SIG-M5 treated with dmso at 0.1 percent for 504 hours (cell line): ENCODE data around the gene SLC26A11.
"Not testable (repeated sequence)": the region's sequence is repeated elsewhere in the genome, so short reads cannot be mapped to it uniquely, and the experiment has no call there.

Experiments
- DNase-seq: peaks from one replicate; lab custom pipeline; 2025; ENCODE audit not compliant: unreplicated experiment; lab: John Stamatoyannopoulos, UW

SLC26A11 gene

DNA sequence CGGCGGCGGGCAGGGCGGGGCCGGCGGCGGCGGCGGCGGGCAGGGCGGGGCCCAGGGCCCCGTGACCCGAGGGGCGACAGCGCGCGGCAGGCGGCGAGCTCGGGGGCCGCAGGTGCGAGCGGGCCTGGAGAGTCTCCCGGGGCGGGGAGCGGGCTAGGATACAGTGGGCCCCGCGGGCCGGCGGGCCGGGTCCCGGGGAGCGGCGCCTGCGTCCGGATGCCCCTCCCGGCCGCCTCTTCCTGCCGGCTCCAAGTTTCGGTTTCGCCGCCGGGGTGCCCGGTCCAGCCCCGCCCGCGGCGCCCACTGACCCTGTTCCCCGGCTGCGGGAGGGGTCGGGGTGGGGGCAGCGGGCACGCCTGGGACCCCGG lies 40.5 kb downstream of the SLC26A11 start, which contains the start of gene RNF213:
Gene RNF213 (plus strand): TSS at position 62 of the 368 bp plus-strand sequence. CDS start 2,830 bp downstream, outside the sequence.
- DNase-seq: peak; percentile 23

DNA sequence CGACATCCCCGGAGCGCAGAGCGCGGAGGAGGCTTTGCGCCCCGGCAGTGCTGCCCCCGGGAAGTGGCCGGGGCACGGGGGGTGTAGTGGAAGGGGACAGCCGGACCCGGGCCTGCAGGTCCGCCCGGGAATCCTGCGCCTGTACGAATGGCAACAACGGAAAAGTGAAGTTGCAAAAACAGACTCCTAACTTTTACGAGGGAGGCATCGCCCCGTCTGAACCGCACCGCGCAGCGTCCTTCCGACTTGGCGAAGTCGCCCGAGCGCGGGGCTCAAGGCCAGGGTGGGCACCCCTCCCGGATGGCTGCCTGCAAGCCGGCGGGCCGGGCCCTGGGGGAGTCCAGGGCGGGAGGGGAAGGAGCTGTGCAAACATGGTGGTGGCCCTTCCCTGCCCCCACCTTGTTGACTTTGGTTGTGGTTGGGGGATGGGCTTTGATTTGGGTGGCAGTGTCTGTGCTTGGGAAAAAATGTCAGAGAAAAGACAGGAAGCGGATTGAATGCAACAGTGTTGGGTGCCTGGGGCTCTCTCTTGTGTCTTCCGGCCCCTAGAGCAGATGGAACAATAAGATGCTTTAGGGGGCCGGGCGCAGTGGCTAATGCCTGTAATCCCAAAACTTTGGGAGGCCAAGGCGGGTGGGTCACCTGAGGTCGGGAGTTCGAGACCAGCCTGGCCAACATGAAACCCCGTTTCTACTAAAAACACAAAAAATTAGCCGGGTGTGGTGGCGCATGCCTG lies 41.1 kb downstream of the SLC26A11 start:
- DNase-seq: peak; percentile 57

DNA sequence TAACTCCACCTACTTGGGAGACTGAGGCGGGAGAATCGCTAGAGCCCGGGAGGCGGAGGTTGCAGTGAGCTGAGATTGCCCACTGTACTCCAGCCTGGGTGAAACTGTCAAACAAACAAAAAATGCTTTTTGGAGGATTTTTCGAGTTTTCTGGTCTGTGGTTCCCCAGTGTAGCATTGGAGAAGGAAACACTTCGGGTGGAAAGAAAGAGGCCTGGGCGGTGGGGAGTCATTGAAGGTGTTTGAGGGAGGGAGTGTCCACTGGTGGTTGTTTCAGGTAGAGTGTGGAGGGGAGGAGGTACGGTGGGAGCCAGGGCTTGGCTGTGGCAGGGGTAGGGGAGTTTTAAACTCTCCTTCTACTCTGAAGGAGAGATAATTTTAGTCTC lies 41.7 kb downstream of the SLC26A11 start:
- no peak for DNase-seq

DNA sequence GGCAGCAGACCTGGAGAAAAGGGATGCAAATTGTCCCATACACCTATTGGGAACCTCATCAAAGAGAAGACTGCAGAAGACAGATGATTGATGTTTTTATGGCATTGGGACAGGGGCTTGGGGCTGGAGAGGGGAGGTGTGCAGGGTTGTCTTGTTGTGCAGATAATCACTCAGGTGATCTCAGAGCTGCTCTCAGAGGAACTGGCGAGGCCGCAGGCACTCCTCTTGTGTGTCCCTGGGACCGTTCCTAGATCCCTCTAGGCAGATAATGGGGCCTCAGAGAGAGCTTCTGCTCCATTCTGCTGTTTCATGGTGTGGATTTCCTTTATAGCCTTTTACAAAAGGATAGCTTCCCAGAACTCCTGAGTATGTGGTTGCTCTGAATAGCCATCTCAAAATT lies 42.1 kb downstream of the SLC26A11 start:
- DNase-seq: no peak

DNA sequence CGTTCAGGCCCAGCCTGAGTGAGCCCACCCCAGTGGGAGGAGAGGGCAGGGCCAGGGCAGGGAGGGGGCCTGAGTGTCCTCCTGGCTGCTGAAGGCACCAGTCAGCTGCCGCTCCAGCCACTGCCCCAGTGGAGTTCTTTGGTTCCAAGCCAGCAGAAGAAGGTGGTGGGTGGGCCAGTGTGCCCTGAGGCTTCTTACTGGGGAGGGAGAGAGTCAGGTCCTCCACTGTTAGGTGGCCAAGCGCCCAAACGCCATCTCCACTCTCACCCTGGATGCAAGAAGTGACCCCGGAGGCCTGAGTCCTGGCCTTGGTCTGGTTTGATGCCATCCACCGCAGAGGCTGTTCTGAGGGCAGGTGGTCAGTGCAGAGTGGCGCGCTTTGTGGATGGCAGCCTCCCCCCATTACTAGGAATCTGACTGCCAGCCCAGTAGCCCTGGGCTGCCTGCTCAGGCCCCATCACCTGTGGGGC lies 42.6 kb downstream of the SLC26A11 start:
- DNase-seq: no peak

- DNase-seq: peak; percentile 65
These were observed 43.3 kb downstream of the SLC26A11 start for GRCh38 chr17:80263253-80264204.

GRCh38 chr17:80264205-80265075 lies 44.2 kb downstream of the SLC26A11 start:
- DNase-seq: no peak

GRCh38 chr17:80265205-80266068 lies 45.2 kb downstream of the SLC26A11 start:
- no peak for DNase-seq

DNA sequence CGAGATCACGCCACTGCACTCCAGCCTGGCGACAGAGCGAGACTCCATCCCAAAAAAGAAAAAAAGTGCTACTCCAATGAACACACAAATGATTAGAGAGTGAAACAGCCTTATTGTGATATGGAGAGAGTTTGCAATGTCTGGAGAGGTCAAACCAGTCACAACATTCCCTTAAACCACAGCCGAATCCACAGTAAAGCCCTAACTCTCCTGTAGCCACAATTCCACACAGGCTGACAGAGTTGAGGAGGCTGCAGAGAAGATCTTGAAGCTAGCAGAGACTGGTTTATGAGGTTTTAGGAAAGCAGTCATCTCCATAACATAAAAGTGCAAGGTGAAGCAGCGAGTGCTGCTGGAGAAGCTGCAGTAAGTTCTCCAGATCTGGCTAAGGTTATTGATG lies 47.2 kb downstream of the SLC26A11 start:
- no peak for DNase-seq

GRCh38 chr17:80268427-80268826 lies 48.2 kb downstream of the SLC26A11 start:
- DNase-seq: no peak

GRCh38 chr17:80269405-80269807 lies 49.2 kb downstream of the SLC26A11 start:
- no peak for DNase-seq

GRCh38 chr17:80270104-80270503 lies 49.9 kb downstream of the SLC26A11 start:
- DNase-seq: no peak

DNA sequence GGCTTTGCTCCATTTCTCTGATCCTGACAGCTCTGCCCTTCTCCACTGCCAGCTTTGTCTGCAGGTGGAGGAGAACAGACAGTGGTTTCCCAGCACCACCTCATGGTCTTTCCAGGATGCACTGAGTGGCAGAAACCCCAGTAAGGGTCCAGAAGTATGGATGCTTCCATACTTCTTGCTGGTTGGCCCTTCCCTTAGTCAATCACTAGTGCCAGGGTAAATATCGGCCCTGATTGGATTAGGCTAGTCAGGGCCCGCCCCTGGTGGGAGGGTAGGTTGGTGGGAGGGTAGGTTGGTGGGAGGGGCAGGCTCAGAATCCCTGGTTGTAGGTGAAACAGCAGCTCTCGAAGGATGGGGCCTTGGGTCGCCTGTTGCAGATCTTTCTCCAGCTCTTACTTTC lies 50.6 kb downstream of the SLC26A11 start:
- no peak for DNase-seq

DNA sequence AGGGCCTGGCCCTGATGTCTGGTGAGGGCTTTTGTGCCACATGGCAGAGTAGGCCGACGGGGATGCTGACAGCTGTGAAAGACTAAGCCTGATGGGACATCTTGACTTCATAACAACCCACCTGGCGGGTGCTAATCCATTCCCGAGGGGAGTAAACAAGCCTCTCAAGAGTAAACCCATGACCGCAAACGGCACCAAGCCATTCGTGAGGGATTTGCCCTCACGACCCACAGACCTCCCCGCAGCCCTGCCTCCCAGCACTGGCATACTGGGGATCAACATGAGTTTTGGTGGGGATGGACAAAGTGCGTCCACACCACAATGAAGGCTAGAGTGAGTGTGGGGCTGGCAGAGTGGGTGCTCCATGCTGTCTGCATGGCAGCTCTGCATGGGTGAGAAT lies 52.1 kb downstream of the SLC26A11 start:
- no peak for DNase-seq

GRCh38 chr17:80274331-80274730 lies 54.1 kb downstream of the SLC26A11 start:
- DNase-seq: no peak

DNA sequence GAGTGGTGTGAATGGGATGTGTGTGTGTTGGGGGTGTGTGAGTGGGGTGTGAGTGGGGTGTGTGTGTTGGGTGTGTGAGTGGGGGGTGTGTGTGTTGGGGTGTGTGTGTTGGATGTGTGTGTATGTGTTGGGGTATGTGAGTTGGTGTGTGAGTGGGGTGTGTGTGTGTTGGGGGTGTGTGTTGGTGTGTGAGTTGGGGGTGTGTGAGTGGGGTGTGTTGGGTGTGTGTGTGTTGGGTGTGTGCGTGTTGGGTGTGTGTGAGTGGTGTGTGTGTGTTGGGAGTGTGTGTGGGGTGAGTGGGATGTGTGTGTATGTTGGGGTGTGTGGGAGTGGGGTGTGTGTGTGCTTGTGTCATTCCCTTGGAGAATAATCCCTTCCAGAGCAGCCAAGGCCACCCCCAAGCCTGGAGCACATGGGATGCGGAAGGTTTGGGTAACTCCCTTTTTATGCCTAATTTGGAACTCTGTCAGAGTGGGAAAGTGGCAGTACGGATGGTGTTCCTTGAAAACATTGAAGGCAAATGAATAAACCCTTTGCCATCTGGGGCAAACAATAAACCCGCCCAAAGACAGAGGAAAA lies 54.7 kb downstream of the SLC26A11 start:
- DNase-seq: no peak

- not testable (repeated sequence) for DNase-seq
These were observed 55.6 kb downstream of the SLC26A11 start for GRCh38 chr17:80275857-80276256.

DNA sequence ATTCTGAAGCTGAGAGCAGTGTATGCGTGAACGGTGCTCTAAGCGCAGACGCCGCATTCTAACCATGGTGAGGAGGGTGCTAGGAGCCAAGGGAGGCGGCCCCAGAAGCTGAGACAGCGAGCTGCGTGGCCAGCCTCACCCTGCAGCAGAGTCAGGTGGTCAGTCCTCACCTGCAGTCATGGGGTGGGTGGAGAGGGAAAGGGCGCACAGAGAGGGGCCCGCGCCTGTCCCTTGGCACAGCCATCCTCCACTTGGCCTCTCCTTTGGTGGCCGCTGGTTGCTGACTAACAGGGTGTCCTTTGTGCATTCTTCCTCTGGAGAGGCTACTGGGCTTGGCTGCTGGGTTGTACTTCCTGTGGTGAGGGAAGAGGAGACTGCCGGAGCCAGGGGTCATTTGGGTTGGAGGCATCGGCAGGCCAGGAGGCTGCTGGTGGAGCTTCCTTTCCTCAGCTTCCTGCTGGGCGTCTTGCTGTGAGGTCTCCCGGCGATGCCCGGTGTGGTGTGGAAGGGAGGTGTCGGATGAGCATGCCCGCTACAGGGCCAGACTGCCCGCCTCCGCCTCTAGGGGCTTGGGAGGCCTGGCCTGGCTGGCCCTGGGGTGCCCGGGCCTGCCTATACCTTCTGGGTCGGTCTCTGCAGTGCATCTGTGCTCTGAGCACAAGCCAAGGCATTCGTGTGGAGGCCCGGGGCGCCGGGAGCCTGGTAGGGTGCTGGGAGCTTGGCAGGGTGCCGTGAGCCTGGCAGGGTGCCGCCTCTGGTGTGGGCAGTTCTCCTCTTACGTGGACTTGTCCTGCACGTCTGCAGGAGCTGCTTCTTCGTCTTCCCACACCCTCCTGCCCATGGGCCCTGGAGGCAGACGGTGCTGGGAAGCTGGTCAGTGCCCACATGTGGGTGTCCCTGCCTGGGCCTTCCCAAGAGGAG lies 57.8 kb downstream of the SLC26A11 start:
- DNase-seq: no peak

- DNase-seq: no peak
These were observed 59.7 kb downstream of the SLC26A11 start for GRCh38 chr17:80279895-80280294.
